HCT116 (cell line): Measurements from ENCODE around the gene LMNTD1.

Source experiments
- ELF1 ChIP-seq: IDR thresholded peaks from 2 replicates; pipeline ENCODE4 v1.6.1; 2012; ENCODE audit warnings: low read depth, borderline replicate concordance
- EZH2 ChIP-seq: fragments of 200-600 bp; sonication (generic); IDR thresholded peaks from 2 replicates; pipeline ENCODE4 v1.6.1; 2017; ENCODE audit warnings: antibody characterized with exemption, mixed run types
- EZH2phosphoT487 ChIP-seq: fragments of 200-600 bp; IDR thresholded peaks from 2 replicates; pipeline ENCODE4 v1.6.1; 2018; ENCODE audit warnings: antibody characterized with exemption, borderline replicate concordance
- POLR2A ChIP-seq: IDR thresholded peaks from 2 replicates; pipeline ENCODE4 v1.7.0; 2011; ENCODE audit warnings: borderline replicate concordance; ENCODE audit not compliant: insufficient read depth, insufficient read length; ENCODE audit errors: extremely low read depth
- POLR2AphosphoS5 ChIP-seq: IDR thresholded peaks from 2 replicates; pipeline ENCODE4 v1.6.1; 2011; ENCODE audit warnings: mild to moderate bottlenecking, low read depth, low read length, moderate library complexity
- SP1 ChIP-seq: IDR thresholded peaks from 2 replicates; pipeline ENCODE4 v1.6.1; 2012; ENCODE audit warnings: low read depth
- TF ChIP-seq, protein P1 (sequence below), 3 experiments: fragments of 200-600 bp in 1 of 3; sonication (generic) in 1 of 3; IDR thresholded peaks in 2 of 3; conservative IDR thresholded peaks in 1 of 3; 2 replicates each; pipeline ENCODE4 v1.5.1; 2012 to 2017; ENCODE audit warnings: low read depth in 2 of 3, low read length in 2 of 3, antibody characterized with exemption in 1 of 3, borderline replicate concordance in 1 of 3, control low read depth in 1 of 3, mild to moderate bottlenecking in 1 of 3, mixed read lengths in 1 of 3, mixed run types in 1 of 3, moderate library complexity in 1 of 3; ENCODE audit not compliant: insufficient read depth in 1 of 3
- TF ChIP-seq, protein P2 (sequence below): IDR thresholded peaks from 2 replicates; pipeline ENCODE4 v1.6.1; 2012; ENCODE audit warnings: low read depth
- TF ChIP-seq, protein P3 (sequence below): IDR thresholded peaks from 2 replicates; pipeline ENCODE4 v1.6.1; 2012

DNA sequence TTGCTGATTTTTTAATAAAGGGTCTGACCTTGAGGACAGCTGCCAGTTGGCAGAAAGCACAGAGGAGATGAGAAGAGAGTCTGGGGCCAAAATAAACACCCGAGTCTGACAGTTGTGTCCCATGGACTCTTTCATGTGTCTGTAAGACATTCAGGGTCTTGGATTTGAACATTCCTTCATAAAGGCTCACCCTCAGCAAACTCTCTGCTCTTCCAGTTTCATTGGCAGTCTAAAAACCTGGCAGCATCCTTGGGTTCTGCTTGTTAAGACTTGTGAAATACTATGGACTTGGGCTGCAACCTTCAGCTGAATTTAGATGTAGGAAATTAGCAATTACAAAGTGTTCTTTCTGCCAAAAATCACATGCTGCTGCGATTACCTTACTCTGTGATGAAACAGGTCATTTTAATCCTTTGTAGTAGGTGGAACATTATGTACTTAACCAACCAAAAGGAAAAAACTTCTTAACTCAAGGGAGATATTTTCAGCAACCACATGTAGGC lies 32.0 kb upstream of the LMNTD1 start:
- TF ChIP-seq SP1 (no peak), ELF1 (no peak), EZH2 (no peak), EZH2phosphoT487 (no peak), POLR2A (no peak), POLR2AphosphoS5 (no peak)
- TF ChIP-seq, protein P1, sequence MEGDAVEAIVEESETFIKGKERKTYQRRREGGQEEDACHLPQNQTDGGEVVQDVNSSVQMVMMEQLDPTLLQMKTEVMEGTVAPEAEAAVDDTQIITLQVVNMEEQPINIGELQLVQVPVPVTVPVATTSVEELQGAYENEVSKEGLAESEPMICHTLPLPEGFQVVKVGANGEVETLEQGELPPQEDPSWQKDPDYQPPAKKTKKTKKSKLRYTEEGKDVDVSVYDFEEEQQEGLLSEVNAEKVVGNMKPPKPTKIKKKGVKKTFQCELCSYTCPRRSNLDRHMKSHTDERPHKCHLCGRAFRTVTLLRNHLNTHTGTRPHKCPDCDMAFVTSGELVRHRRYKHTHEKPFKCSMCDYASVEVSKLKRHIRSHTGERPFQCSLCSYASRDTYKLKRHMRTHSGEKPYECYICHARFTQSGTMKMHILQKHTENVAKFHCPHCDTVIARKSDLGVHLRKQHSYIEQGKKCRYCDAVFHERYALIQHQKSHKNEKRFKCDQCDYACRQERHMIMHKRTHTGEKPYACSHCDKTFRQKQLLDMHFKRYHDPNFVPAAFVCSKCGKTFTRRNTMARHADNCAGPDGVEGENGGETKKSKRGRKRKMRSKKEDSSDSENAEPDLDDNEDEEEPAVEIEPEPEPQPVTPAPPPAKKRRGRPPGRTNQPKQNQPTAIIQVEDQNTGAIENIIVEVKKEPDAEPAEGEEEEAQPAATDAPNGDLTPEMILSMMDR (IDR thresholded peaks at IDR 0.05 in 2 of 3, conservative IDR thresholded peaks at IDR 0.05 in 1 of 3; ENCODE audit: borderline replicate concordance in 1 of 3, insufficient read depth in 1 of 3, low read depth in 2 of 3, low read length in 2 of 3), result no peak
- TF ChIP-seq, protein P2, sequence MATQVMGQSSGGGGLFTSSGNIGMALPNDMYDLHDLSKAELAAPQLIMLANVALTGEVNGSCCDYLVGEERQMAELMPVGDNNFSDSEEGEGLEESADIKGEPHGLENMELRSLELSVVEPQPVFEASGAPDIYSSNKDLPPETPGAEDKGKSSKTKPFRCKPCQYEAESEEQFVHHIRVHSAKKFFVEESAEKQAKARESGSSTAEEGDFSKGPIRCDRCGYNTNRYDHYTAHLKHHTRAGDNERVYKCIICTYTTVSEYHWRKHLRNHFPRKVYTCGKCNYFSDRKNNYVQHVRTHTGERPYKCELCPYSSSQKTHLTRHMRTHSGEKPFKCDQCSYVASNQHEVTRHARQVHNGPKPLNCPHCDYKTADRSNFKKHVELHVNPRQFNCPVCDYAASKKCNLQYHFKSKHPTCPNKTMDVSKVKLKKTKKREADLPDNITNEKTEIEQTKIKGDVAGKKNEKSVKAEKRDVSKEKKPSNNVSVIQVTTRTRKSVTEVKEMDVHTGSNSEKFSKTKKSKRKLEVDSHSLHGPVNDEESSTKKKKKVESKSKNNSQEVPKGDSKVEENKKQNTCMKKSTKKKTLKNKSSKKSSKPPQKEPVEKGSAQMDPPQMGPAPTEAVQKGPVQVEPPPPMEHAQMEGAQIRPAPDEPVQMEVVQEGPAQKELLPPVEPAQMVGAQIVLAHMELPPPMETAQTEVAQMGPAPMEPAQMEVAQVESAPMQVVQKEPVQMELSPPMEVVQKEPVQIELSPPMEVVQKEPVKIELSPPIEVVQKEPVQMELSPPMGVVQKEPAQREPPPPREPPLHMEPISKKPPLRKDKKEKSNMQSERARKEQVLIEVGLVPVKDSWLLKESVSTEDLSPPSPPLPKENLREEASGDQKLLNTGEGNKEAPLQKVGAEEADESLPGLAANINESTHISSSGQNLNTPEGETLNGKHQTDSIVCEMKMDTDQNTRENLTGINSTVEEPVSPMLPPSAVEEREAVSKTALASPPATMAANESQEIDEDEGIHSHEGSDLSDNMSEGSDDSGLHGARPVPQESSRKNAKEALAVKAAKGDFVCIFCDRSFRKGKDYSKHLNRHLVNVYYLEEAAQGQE, result no peak
- TF ChIP-seq, protein P3, sequence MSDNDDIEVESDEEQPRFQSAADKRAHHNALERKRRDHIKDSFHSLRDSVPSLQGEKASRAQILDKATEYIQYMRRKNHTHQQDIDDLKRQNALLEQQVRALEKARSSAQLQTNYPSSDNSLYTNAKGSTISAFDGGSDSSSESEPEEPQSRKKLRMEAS, result no peak
